Mesendoderm (in vitro differentiated cells): ENCODE measurements around the gene WNT5B.

ENCODE experiments used
- DNase-seq: peaks from one replicate; pipeline ENCODE4 v3.0.0; 2013
- H2AK5ac ChIP-seq: 2 replicates; pipeline ENCODE4 v1.6.1; 2013; ENCODE audit warnings: low read length, inconsistent platforms
- H2BK120ac ChIP-seq: 2 replicates; pipeline ENCODE4 v1.6.1; 2013; ENCODE audit warnings: low read depth, mild to moderate bottlenecking, low read length, moderate library complexity, mixed read lengths
- H2BK15ac ChIP-seq: replicated peaks from 2 replicates; pipeline ENCODE4 v1.6.1; 2013; ENCODE audit warnings: low read depth, mild to moderate bottlenecking, moderate library complexity
- H2BK5ac ChIP-seq: 2 replicates; pipeline ENCODE4 v1.6.1; 2013; ENCODE audit warnings: low read length, inconsistent platforms
- H3K18ac ChIP-seq: 2 replicates; pipeline ENCODE4 v1.6.1; 2013; ENCODE audit warnings: mild to moderate bottlenecking, low read length, mixed read lengths
- H3K23ac ChIP-seq: one replicate; pipeline ENCODE4 v1.6.1; 2013; ENCODE audit warnings: low read length
- H3K27ac ChIP-seq: 2 replicates; pipeline ENCODE4 v1.5.1; 2013; ENCODE audit warnings: low read depth, mild to moderate bottlenecking, inconsistent platforms, low read length, moderate library complexity
- H3K27me3 ChIP-seq: 2 replicates; pipeline ENCODE4 v1.6.1; 2013; ENCODE audit warnings: low read length, control low read depth, mild to moderate bottlenecking, inconsistent platforms; ENCODE audit not compliant: insufficient read depth, poor library complexity
- H3K36me3 ChIP-seq: 2 replicates; pipeline ENCODE4 v1.6.1; 2013; ENCODE audit warnings: low read length, inconsistent platforms; ENCODE audit not compliant: control insufficient read depth, insufficient read depth
- H3K4ac ChIP-seq: one replicate; pipeline ENCODE4 v1.6.1; 2013; ENCODE audit warnings: low read depth, mild to moderate bottlenecking, low read length, moderate library complexity
- H3K4me1 ChIP-seq: 2 replicates; pipeline ENCODE4 v1.6.1; 2013; ENCODE audit warnings: low read depth, low read length, inconsistent platforms; ENCODE audit not compliant: control insufficient read depth
- H3K4me2 ChIP-seq: 2 replicates; pipeline ENCODE4 v1.6.1; 2013; ENCODE audit warnings: low read length
- H3K4me3 ChIP-seq: 2 replicates; pipeline ENCODE4 v1.5.1; 2013; ENCODE audit warnings: mild to moderate bottlenecking, low read length
- H3K56ac ChIP-seq: one replicate; pipeline ENCODE4 v1.6.1; 2013; ENCODE audit warnings: low read length
- H3K79me1 ChIP-seq: 2 replicates; pipeline ENCODE4 v1.6.1; 2013; ENCODE audit warnings: low read length, inconsistent platforms
- H3K79me2 ChIP-seq: 2 replicates; pipeline ENCODE4 v1.6.1; 2013; ENCODE audit warnings: mild to moderate bottlenecking, low read length; ENCODE audit not compliant: control insufficient read depth, insufficient read depth
- H3K9ac ChIP-seq: 2 replicates; pipeline ENCODE4 v1.6.1; 2013; ENCODE audit warnings: low read length, inconsistent platforms
- H4K5ac ChIP-seq: one replicate; pipeline ENCODE4 v1.6.1; 2013; ENCODE audit warnings: low read length
- H4K8ac ChIP-seq: one replicate; pipeline ENCODE4 v1.6.1; 2013; ENCODE audit warnings: low read depth, mild to moderate bottlenecking, control low read depth, low read length, moderate library complexity
- WGBS: extraction: QIAGEN DNeasy Blood & Tissue Kit; methylation state at CpG from one replicate; pipeline ENCODE4 v1.1.7; 2013; ENCODE audit warnings: low lambda C conversion rate, missing lambda C conversion rate; ENCODE audit not compliant: insufficient coverage; ENCODE audit errors: extremely low coverage; 5-methylcytosine and 5-hydroxymethylcytosine counted together

The WNT5B gene

DNA sequence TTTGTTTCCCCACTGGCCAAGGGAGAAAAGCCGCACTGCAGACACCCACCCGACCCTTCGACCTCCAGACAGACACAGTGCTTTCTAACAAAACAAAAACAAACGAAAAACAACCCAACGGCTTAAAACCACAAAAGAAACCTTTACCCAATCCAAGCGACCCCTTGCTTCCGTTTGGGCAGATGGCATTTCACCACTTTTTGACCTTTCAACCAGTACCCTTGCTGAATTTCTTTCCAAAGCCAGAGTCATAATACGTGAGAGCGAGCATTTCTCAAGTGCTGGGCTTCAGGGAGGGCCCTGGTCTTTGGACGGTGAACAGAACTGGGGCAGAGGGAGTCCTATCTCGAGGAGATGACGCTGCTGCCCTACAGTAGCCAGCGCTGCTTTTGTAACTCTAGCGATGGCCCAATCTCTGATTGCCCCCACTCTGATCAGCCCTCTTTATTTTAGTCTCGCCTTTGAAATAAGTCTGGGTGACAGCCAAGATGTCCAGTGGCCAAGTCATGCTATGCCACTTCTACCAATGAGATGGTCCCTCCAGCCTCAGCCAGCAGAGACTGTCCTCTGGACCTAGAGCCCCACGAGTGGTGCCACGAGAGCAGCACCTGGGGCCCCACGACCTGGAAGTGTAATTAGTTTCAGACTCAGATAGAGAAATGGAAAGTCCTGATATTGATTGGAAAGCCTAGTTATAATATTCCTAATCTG, 40.0 kb downstream of the WNT5B start:
- H3K4me3 ChIP-seq = no peak overlapping the region
- no peak overlapping the region for H3K18ac ChIP-seq
- no peaks in the 10 kb centered on the region for H3K79me1 ChIP-seq
- H4K8ac ChIP-seq = no peak overlapping the region
- no peak overlapping the region for H3K27ac ChIP-seq
- H3K4me2 ChIP-seq = no peak overlapping the region
- no peaks in the 10 kb centered on the region for H3K27me3 ChIP-seq
- WGBS = 100% methylated on average over 2 of the region's 18 CpGs
- no peak for DNase-seq
- H3K79me2 ChIP-seq = no peaks in the 10 kb centered on the region
- H3K4ac ChIP-seq = no peak overlapping the region
- H3K4me1 ChIP-seq = no peaks in the 10 kb centered on the region
- H4K5ac ChIP-seq = no peak overlapping the region
- H3K36me3 ChIP-seq = no peaks in the 10 kb centered on the region
- no peak overlapping the region for H2BK15ac ChIP-seq
- H2BK120ac ChIP-seq = no peak overlapping the region
- H2AK5ac ChIP-seq = no peak overlapping the region
- no peak overlapping the region for H3K56ac ChIP-seq
- no peak overlapping the region for H2BK5ac ChIP-seq
- H3K23ac ChIP-seq = no peak overlapping the region
- no peak overlapping the region for H3K9ac ChIP-seq

DNA sequence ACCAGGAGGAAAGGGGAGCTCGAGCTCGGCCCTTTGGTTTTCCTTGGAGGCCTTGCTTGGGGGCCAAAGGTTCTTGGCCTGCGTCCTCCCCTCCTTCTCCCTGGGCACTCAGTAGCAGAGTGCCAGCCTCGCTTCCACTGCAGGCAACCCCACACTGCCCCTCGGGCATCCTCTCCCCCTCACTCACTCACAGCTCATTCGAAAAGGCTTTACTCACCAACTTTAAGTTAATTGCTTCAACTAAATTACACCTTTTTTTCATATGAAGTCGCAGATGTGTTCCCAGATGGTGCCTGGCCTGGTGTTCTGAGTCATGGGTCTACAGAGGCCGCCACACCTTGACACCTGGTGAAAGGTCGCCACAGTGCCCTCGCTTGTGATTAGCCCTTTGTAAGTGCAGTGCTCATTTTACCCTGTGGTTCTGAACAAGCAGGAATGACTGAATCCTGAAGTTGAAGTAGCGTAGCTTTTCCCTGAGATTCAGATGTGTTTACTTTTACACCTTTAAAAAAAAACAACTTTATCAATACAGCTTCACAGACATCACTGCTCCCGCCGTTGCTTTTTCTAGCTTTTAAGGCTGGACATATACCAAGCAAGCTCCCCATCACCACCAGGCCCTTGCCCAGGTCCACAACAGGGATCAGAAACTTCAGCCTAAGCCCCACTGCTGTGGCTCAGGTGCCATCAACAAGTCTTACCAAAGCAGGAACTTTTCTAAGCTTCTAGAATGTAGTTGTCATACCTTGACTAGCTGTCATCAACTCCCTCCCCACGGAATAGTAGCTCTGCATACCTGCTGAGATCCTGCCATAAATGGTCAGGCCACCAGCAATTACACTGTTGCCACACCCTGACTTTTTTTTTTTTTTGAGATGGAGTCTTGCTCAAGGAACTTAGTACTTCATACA, 41.6 kb downstream of the WNT5B start:
- Histone ChIP-seq H3K23ac (no peak overlapping the region), H3K9ac (no peak overlapping the region), H3K27ac (no peak overlapping the region), H3K79me1 (no peaks in the 10 kb centered on the region), H2BK120ac (no peak overlapping the region), H2BK5ac (no peak overlapping the region), H3K36me3 (no peaks in the 10 kb centered on the region), H4K8ac (no peak overlapping the region), H3K18ac (no peak overlapping the region), H3K4ac (no peak overlapping the region), H3K4me2 (no peak overlapping the region), H2AK5ac (no peak overlapping the region), H3K56ac (no peak overlapping the region), H3K4me1 (no peaks in the 10 kb centered on the region), H2BK15ac (no peak overlapping the region), H3K79me2 (no peaks in the 10 kb centered on the region), H3K27me3 (no peaks in the 10 kb centered on the region), H4K5ac (no peak overlapping the region), H3K4me3 (no peak overlapping the region)
- DNase-seq = peak; percentile 58
- no CpG with 5 or more reads among the region's 14 CpGs for WGBS

DNA sequence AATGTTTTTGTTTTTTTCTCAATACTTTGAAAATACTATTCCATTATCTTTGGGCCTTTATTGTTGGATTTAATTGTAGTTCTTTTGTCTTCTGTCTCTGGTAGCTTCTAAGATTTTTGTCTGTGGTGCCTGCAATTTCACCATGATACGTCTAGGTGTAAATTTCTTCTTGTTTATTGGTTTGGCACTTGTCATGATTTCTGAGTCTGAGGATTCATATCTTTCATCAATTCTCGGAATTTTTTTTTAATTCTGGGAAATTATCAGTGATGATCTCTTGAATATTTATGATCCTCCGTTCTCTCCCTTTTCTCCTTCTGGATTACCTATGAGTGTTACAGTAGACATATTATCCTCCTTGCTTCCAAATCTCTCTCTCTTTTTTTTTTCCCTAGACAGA, 47.0 kb downstream of the WNT5B start:
- Histone ChIP-seq H3K36me3 (no peaks in the 10 kb centered on the region), H4K5ac (no peak overlapping the region), H3K18ac (no peak overlapping the region), H3K27ac (no peak overlapping the region), H3K4me2 (no peak overlapping the region), H3K23ac (no peak overlapping the region), H3K27me3 (no peaks in the 10 kb centered on the region), H2BK120ac (no peak overlapping the region), H2AK5ac (no peak overlapping the region), H4K8ac (no peak overlapping the region), H3K4me3 (no peak overlapping the region), H3K4ac (no peak overlapping the region), H3K79me1 (no peaks in the 10 kb centered on the region), H2BK15ac (no peak overlapping the region), H2BK5ac (no peak overlapping the region), H3K79me2 (no peaks in the 10 kb centered on the region), H3K9ac (no peak overlapping the region), H3K4me1 (no peaks in the 10 kb centered on the region), H3K56ac (no peak overlapping the region)
- DNase-seq = no peak
- WGBS = no CpG with 5 or more reads among the region's 3 CpGs

DNA sequence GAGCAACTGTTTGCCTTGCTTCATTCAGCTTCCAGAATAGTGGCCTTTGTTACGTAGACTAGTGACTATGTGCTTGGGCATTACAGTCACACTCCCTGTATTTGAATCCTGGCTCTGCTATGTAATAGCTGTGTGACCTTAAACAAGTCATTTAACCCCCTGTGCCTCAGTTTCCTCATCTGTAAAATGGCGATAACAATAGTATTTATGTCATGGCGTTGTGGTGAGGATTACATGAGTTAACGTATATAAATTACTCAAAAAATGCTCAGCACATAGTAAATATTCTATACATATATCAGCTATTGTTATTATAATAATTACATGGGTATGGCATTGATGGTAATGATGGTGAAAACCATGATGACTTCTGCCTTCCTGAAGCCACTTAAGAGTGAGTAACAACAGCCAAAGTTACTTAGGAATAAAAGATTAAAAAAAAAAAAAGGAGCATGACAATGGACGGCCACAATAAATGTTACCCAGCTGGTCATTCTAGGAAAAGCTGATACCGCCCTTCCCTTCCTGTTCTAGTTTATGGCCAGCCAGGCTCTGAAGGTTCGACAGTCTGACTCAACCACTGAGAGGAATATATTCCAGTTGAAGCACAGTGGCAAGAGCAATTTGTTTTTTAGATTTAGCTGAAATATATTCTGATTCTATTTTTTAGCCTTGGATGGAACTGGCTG, 51.9 kb downstream of the WNT5B start:
- no peak overlapping the region for H3K56ac ChIP-seq
- no peak for DNase-seq
- H3K4ac ChIP-seq = no peak overlapping the region
- H2BK120ac ChIP-seq = no peak overlapping the region
- no peak overlapping the region for H3K9ac ChIP-seq
- no peak overlapping the region for H2BK15ac ChIP-seq
- no peak overlapping the region for H4K8ac ChIP-seq
- H3K79me1 ChIP-seq = no peaks in the 10 kb centered on the region
- H2AK5ac ChIP-seq = no peak overlapping the region
- no CpG with 5 or more reads among the region's 7 CpGs for WGBS
- H3K27ac ChIP-seq = no peak overlapping the region
- H3K4me1 ChIP-seq = no peaks in the 10 kb centered on the region
- no peaks in the 10 kb centered on the region for H3K27me3 ChIP-seq
- no peaks in the 10 kb centered on the region for H3K36me3 ChIP-seq
- no peak overlapping the region for H3K4me3 ChIP-seq
- H3K79me2 ChIP-seq = no peaks in the 10 kb centered on the region
- H2BK5ac ChIP-seq = no peak overlapping the region
- H3K23ac ChIP-seq = no peak overlapping the region
- H3K18ac ChIP-seq = no peak overlapping the region
- no peak overlapping the region for H4K5ac ChIP-seq
- no peak overlapping the region for H3K4me2 ChIP-seq

DNA sequence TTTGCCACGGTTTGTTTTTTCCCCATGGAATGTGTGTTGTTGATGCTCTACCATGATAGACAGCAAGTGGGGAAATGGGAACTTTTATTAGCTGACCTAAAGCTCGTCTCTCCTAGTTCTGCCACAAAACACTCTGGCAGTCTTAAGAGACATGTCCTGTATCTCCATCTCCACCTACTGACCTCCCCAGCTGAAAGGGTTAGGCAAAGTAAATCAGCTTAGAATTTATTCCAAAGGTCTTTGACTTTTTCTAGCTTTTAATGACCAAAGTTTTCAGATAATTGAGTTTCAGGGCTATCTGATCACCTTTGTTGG, 52.4 kb downstream of the WNT5B start:
- H2AK5ac ChIP-seq = no peak overlapping the region
- H3K4ac ChIP-seq = no peak overlapping the region
- H2BK120ac ChIP-seq = no peak overlapping the region
- no peak overlapping the region for H3K27ac ChIP-seq
- no peak overlapping the region for H3K4me3 ChIP-seq
- no peaks in the 10 kb centered on the region for H3K79me2 ChIP-seq
- no peaks in the 10 kb centered on the region for H3K79me1 ChIP-seq
- no peak overlapping the region for H3K18ac ChIP-seq
- no peak overlapping the region for H3K9ac ChIP-seq
- H4K5ac ChIP-seq = no peak overlapping the region
- H3K4me2 ChIP-seq = no peak overlapping the region
- H3K23ac ChIP-seq = no peak overlapping the region
- H3K4me1 ChIP-seq = no peaks in the 10 kb centered on the region
- no peak overlapping the region for H4K8ac ChIP-seq
- no peak for DNase-seq
- no peak overlapping the region for H2BK15ac ChIP-seq
- H3K36me3 ChIP-seq = no peaks in the 10 kb centered on the region
- H2BK5ac ChIP-seq = no peak overlapping the region
- no peak overlapping the region for H3K56ac ChIP-seq
- no peaks in the 10 kb centered on the region for H3K27me3 ChIP-seq
- no CpG with 5 or more reads among the region's 2 CpGs for WGBS
